Pancreas (tissue), 10 donors: ENCODE measurements around the gene VGLL4. TPM values are rescaled to one million over a fixed set of nuclear protein-coding genes. Genes with fewer than 3 reads are reported as not detected.

Experiments
- ATAC-seq, 4 donors: fragments of 200-7000 bp; cut with Tn5 transposase; one replicate each; pipeline versions ENCODE4 v1.8.0 to v1.9.1; 2020; ENCODE audit warnings: mild to moderate bottlenecking in 4 of 4, moderate library complexity in 4 of 4
- DNase-seq, 6 donors: peaks; one replicate each; pipeline ENCODE4 v3.0.0-alpha.2; 2020
- FAIRE-seq: peaks from 2 replicates; lab custom pipeline; 2012; peaks lifted over from hg19 to GRCh38; lab: Jason Lieb, UNC
- H3K27ac ChIP-seq, 4 donors: fragments of 200-600 bp; sonication (generic); 1 replicate in 3 of 4; 2 replicates in 1 of 4; pipeline versions ENCODE4 v1.5.0 to v1.8.0; 2020
- H3K27me3 ChIP-seq, 4 donors: fragments of 200-600 bp; one replicate each; pipeline ENCODE4 v1.8.0; 2021
- H3K36me3 ChIP-seq, 3 donors: fragments of 200-600 bp; sonication (generic) in 1 of 3; one replicate each; pipeline versions ENCODE4 v1.5.0 to v1.8.0; 2020 to 2021
- H3K4me1 ChIP-seq, 3 donors: fragments of 200-600 bp; one replicate each; pipeline ENCODE4 v1.8.0; 2021
- H3K4me3 ChIP-seq, 4 donors: fragments of 200-600 bp; sonication (generic) in 2 of 4; one replicate each; pipeline versions ENCODE4 v1.5.0 to v1.8.0; 2020 to 2021
- H3K9me3 ChIP-seq, 4 donors: fragments of 200-600 bp; one replicate each; pipeline ENCODE4 v1.8.0; 2021
- CTCF ChIP-seq, 4 donors: fragments of 200-600 bp; sonication (generic) in 3 of 4; IDR thresholded peaks; one replicate each; pipeline versions ENCODE4 v1.5.0 to v1.8.0; 2021; ENCODE audit warnings: antibody characterized with exemption in 4 of 4
- WGBS, 2 donors: extraction: QIAGEN DNeasy Blood & Tissue Kit; methylation state at CpG; one replicate each; pipeline ENCODE4 v1.1.7; 2013; 5-methylcytosine and 5-hydroxymethylcytosine counted together
- intact Hi-C, 3 donors: fragments of 100-400 bp; cut with DNase I; formaldehyde crosslinking; loops; one replicate each; pipeline versions ENCODE4 v1.11.1 to v1.14.2; 2022
- polyA plus RNA-seq, 2 donors: library from polyadenylated mRNA; stranded (reverse); fragments of 200-250 nt; gene quantifications; one replicate each; pipeline ENCODE4 v1.2.3, GENCODE V29; 2013
- total RNA-seq, 6 donors: library from RNA; stranded (reverse); fragmentation: NEBNext Ultra II Directional in 4 of 6; extraction: Animal tissue kit (Norgen Biotek cat#: 25700) in 4 of 6; gene quantifications; one replicate each; pipeline versions ENCODE4 v1.2.1 to v1.2.4, GENCODE V29; 2021 to 2023
- donor health status: healthy with polysubstance abuse.
- donor health status: DM: no; HTN: no; CAD: no; lungs with moderate emphysema.
- donor health status: DM: no; HTN: no; CAD: no.
- donor health status: control.
- donor health status: control.
- donor health status: Bipolar disorder and iron deficiency.
- donor health status: DM: yes; HTN: yes; CAD: no.
- donor health status: DM: no; HTN: no; CAD: no.
- donor health status: DM: no; HTN: no; CAD: no.
- donor health status: DM: yes; HTN: yes; CAD: no.

The VGLL4 gene
- total and polyA plus RNA-seq, 8 donors: 17.3 to 47.8 (median 22.0) TPM

- Histone ChIP-seq H3K9me3 (no peaks in the 10 kb centered on the region), H3K4me3 (no peak overlapping the region), H3K27ac (no peak overlapping the region), H3K4me1 (peaks cover 0 to 12% (median 3%) of the 10 kb centered on the region in 3 donors), H3K27me3 (no peaks in the 10 kb centered on the region), H3K36me3 (no peaks in the 10 kb centered on the region)
- WGBS, 2 donors: 62 to 70% methylated on average over 4 of the region's 4 CpGs
- ATAC-seq (no peak), FAIRE-seq (no peak), DNase-seq (no peak)
- no peak for TF ChIP-seq CTCF (IDR thresholded peaks at IDR 0.05)
- intact Hi-C loops: loop anchor here in 2 of 3 donors (10.0 kb wide), 2 partner anchors 153 to 267 kb away; no protein-coding TSS in a partner anchor
These were observed 7.8 kb upstream of the VGLL4 start for GRCh38 chr3:11651477-11651876.

DNA sequence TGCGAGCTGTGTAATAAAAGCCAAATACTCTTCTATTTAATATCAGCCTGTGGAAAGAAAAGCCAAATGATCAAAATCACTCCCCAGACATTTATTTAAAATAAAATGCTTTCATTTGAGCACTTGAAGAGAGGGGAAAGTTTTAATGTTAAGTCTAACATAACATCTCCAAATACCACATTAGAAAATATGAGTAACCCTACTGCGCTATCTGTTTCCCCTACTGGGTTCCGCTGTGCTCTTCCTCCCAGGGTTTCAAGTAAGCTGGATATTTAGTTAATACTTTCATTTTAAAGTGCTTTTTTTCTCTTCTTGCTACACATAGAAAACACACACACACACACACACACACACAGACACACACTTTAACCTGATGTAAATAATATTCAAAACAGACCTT is 6.7 kb upstream of the VGLL4 start:
- DNase-seq (no peak), FAIRE-seq (no peak), ATAC-seq (no peak)
- H3K9me3 ChIP-seq: no peaks in the 10 kb centered on the region
- intact Hi-C loops: loop anchor here in 2 of 3 donors (10.0 kb wide), 2 partner anchors 154 to 266 kb away; no protein-coding TSS in a partner anchor
- H3K27me3 ChIP-seq: no peaks in the 10 kb centered on the region
- TF ChIP-seq CTCF (IDR thresholded peaks at IDR 0.05): no peak
- H3K4me1 ChIP-seq: peaks cover 0 to 12% (median 3%) of the 10 kb centered on the region in 3 donors
- H3K36me3 ChIP-seq: no peaks in the 10 kb centered on the region
- H3K27ac ChIP-seq: no peak overlapping the region
- H3K4me3 ChIP-seq: no peak overlapping the region
- 94 to 96% methylated on average over 3 of the region's 3 CpGs for WGBS, 2 donors

GRCh38 chr3:11648735-11649134 is 5.0 kb upstream of the VGLL4 start:
- intact Hi-C loops: no loop called here
- H3K4me1 ChIP-seq: peaks cover 0 to 12% (median 3%) of the 10 kb centered on the region in 3 donors
- no peaks in the 10 kb centered on the region for H3K9me3 ChIP-seq
- DNase-seq (no peak), ATAC-seq (no peak), FAIRE-seq (no peak)
- no peak overlapping the region for H3K4me3 ChIP-seq
- H3K27ac ChIP-seq: no peak overlapping the region
- no peaks in the 10 kb centered on the region for H3K27me3 ChIP-seq
- WGBS, 2 donors: 33 to 46% methylated on average over 1 of the region's 1 CpG
- no peak for TF ChIP-seq CTCF (IDR thresholded peaks at IDR 0.05)
- no peaks in the 10 kb centered on the region for H3K36me3 ChIP-seq

DNA sequence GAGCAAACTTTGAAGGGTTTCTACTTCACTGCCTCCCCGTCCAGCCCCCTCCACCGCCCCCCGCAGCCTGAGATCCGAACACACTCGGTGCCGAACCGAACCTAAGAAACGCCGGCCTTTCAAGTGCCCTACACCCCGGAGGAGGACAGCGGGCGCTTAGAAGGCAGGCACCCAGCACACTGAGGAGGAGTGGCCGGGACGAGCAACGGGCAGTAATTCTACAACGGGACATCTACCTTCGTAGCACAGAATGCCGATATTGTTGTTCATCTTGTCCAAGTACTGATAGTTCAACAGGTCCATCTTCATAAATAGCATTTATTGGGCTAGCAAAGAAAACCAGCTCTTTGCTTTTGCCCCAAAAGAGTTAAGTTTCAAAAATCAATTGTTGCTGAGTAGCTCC is 513 bp downstream of the VGLL4 start:
- Histone ChIP-seq H3K27me3 (no peaks in the 10 kb centered on the region), H3K36me3 (no peaks in the 10 kb centered on the region), H3K27ac (peak overlapping the region; percentile 54 to 96 (median 89)), H3K9me3 (no peaks in the 10 kb centered on the region), H3K4me1 (peaks cover 0 to 26% (median 5%) of the 10 kb centered on the region in 3 donors), H3K4me3 (peak overlapping the region; percentile 31 to 72 (median 46))
- DNase-seq: peak in 4 of 6 donors; percentile 39 to 68 (median 60)
- ATAC-seq: peak; percentile 45 to 68 (median 62)
- 0 to 1% methylated on average over 18 of the region's 18 CpGs for WGBS, 2 donors
- intact Hi-C loops: no loop called here
- no peak for TF ChIP-seq CTCF (IDR thresholded peaks at IDR 0.05)
- no peak for FAIRE-seq

- peak; percentile 64 to 83 (median 78) for ATAC-seq
- 0% methylated on average over 44 of the region's 44 CpGs for WGBS, 2 donors
- TF ChIP-seq CTCF (IDR thresholded peaks at IDR 0.05): no peak
- H3K4me1 ChIP-seq: peaks cover 0 to 31% (median 11%) of the 10 kb centered on the region in 3 donors
- peak; percentile 56 to 80 (median 70) for DNase-seq
- intact Hi-C loops: no loop called here
- H3K27me3 ChIP-seq: no peaks in the 10 kb centered on the region
- H3K36me3 ChIP-seq: no peaks in the 10 kb centered on the region
- FAIRE-seq: no peak
- H3K27ac ChIP-seq: peak overlapping the region; percentile 54 to 96 (median 89)
- H3K4me3 ChIP-seq: peak overlapping the region; percentile 31 to 72 (median 46)
- H3K9me3 ChIP-seq: no peaks in the 10 kb centered on the region
These were observed 1.1 kb downstream of the VGLL4 start for GRCh38 chr3:11642431-11643191.
